Measurements from ENCODE around the gene UBE2J1.
"Not testable (repeated sequence)": the region's sequence is repeated elsewhere in the genome, so short reads cannot be mapped to it uniquely, and the experiment has no call there.

The UBE2J1 gene

GRCh38 chr6:89315249-89315885 is 37.2 kb downstream of the UBE2J1 start, which contains the start of gene GABRR2:
Gene GABRR2, minus strand, starts transcription at chr6:89315299. Its CDS starts 134 bp downstream, at chr6:89315165.
- DNase-seq = no peak

GRCh38 chr6:89314692-89315091 is 37.8 kb downstream of the UBE2J1 start:
- DNase-seq = no peak

- no peak for DNase-seq
Measured at GRCh38 chr6:89313006-89313405, 39.5 kb downstream of the UBE2J1 start.

GRCh38 chr6:89311853-89312531 is 40.5 kb downstream of the UBE2J1 start:
- no peak for DNase-seq

GRCh38 chr6:89311530-89311852 is 41.0 kb downstream of the UBE2J1 start:
- no peak for DNase-seq

- DNase-seq = no peak
Measured at GRCh38 chr6:89310929-89311328, 41.6 kb downstream of the UBE2J1 start.

GRCh38 chr6:89308525-89309395 is 43.8 kb downstream of the UBE2J1 start:
- no peak for DNase-seq

- not testable (repeated sequence) for DNase-seq
Measured at GRCh38 chr6:89304517-89304916, 48.0 kb downstream of the UBE2J1 start.

- no peak for DNase-seq
Measured at GRCh38 chr6:89302936-89303335, 49.6 kb downstream of the UBE2J1 start.

- no peak for DNase-seq
Measured at GRCh38 chr6:89302195-89302770, 50.2 kb downstream of the UBE2J1 start.

GRCh38 chr6:89301586-89302194 is 50.8 kb downstream of the UBE2J1 start:
- no peak for DNase-seq

GRCh38 chr6:89299466-89299850 is 53.1 kb downstream of the UBE2J1 start:
- DNase-seq = no peak

GRCh38 chr6:89298680-89299465 is 53.6 kb downstream of the UBE2J1 start:
- no peak for DNase-seq

- DNase-seq = no peak
Measured at GRCh38 chr6:89297695-89298351, 54.7 kb downstream of the UBE2J1 start.

GRCh38 chr6:89295981-89296380 is 56.5 kb downstream of the UBE2J1 start:
- DNase-seq = no peak

- not testable (repeated sequence) for DNase-seq
Measured at GRCh38 chr6:89295116-89295515, 57.4 kb downstream of the UBE2J1 start.

- no peak for DNase-seq
Measured at GRCh38 chr6:89291256-89291819, 61.2 kb downstream of the UBE2J1 start.

GRCh38 chr6:89290401-89291155 is 61.9 kb downstream of the UBE2J1 start:
- no peak for DNase-seq

GRCh38 chr6:89289710-89290109 is 62.8 kb downstream of the UBE2J1 start:
- no peak for DNase-seq

- no peak for DNase-seq
Measured at GRCh38 chr6:89287351-89288028, 65.0 kb downstream of the UBE2J1 start.

Measured in NCI-H510A treated with DMSO at 0.1 percent for 48 hours (cell line).